OCI-LY7 (cell line): Measurements from ENCODE around the gene UROS. TPM values are rescaled to one million over a fixed set of nuclear protein-coding genes. Genes with fewer than 3 reads are reported as not detected.

Experiments
- BruUV-seq: library from RNA; stranded (reverse); fragments of 400-500 nt; replicated peaks from 2 replicates; lab custom pipeline; 2021; lab: Mats Ljungman, UMichigan
- CTCF ChIA-PET: fragments of 300-600 bp; sonication (Branson Sonifier 250); formaldehyde crosslinking; loops from one replicate; lab custom pipeline; 2022; ENCODE audit warnings: antibody characterized with exemption; ENCODE audit not compliant: unreplicated experiment; lab: Charles Lee
- POLR2A ChIA-PET: fragments of 300-600 bp; sonication (Branson Sonifier 250); formaldehyde crosslinking; loops from one replicate; lab custom pipeline; 2022; ENCODE audit warnings: antibody characterized with exemption; lab: Charles Lee
- DNase-seq: peaks from one replicate; pipeline ENCODE4 v3.0.0-alpha.2; 2015; ENCODE audit warnings: low spot score
- H2AFZ ChIP-seq: fragments of 200-600 bp; sonication (generic), shearing (Covaris generic); 2 replicates; pipeline ENCODE4 v1.6.1; 2014; ENCODE audit warnings: mild to moderate bottlenecking, antibody characterized with exemption, low read length, moderate library complexity
- H3K27ac ChIP-seq: fragments of 200-600 bp; sonication (generic); 2 replicates; pipeline ENCODE4 v1.5.1; 2014; ENCODE audit warnings: mixed run types, low read depth, mild to moderate bottlenecking, moderate library complexity, low read length, inconsistent platforms; ENCODE audit not compliant: poor library complexity, severe bottlenecking
- H3K36me3 ChIP-seq: fragments of 200-600 bp; sonication (generic); 2 replicates; pipeline ENCODE4 v1.6.1; 2014; ENCODE audit warnings: mild to moderate bottlenecking, antibody characterized with exemption, low read length, moderate library complexity, mixed read lengths; ENCODE audit not compliant: insufficient read depth
- H3K4me1 ChIP-seq: fragments of 200-600 bp; sonication (generic); 2 replicates; pipeline ENCODE4 v1.5.1; 2014; ENCODE audit warnings: mild to moderate bottlenecking, low read length; ENCODE audit not compliant: insufficient read depth, poor library complexity, severe bottlenecking
- H3K4me2 ChIP-seq: fragments of 200-600 bp; sonication (generic); 2 replicates; pipeline ENCODE4 v1.6.1; 2014; ENCODE audit warnings: mild to moderate bottlenecking, low read length
- H3K4me3 ChIP-seq: fragments of 200-600 bp; sonication (generic); 2 replicates; pipeline ENCODE4 v1.5.1; 2014; ENCODE audit warnings: mild to moderate bottlenecking, low read depth, low read length; ENCODE audit not compliant: poor library complexity, severe bottlenecking
- H3K79me2 ChIP-seq: fragments of 200-600 bp; sonication (generic); 2 replicates; pipeline ENCODE4 v1.6.1; 2016; ENCODE audit warnings: low read depth, mild to moderate bottlenecking, low read length, moderate library complexity, mixed read lengths; ENCODE audit not compliant: insufficient read depth
- H3K9me2 ChIP-seq: fragments of 200-600 bp; sonication (generic); 2 replicates; pipeline ENCODE4 v1.6.1; 2016; ENCODE audit warnings: mild to moderate bottlenecking, low read length, mixed read lengths; ENCODE audit not compliant: insufficient read depth
- H3K9me3 ChIP-seq: fragments of 200-600 bp; sonication (generic); 2 replicates; pipeline ENCODE4 v1.6.1; 2014; ENCODE audit warnings: mild to moderate bottlenecking, mixed run types, low read length, mixed read lengths
- H4K20me1 ChIP-seq: fragments of 200-600 bp; sonication (generic); 2 replicates; pipeline ENCODE4 v1.6.1; 2014; ENCODE audit warnings: mild to moderate bottlenecking, antibody characterized with exemption, low read length, moderate library complexity, mixed read lengths; ENCODE audit not compliant: insufficient read depth
- EZH2phosphoT487 ChIP-seq: fragments of 200-600 bp; sonication (generic); IDR thresholded peaks from 2 replicates; pipeline ENCODE4 v1.6.1; 2018; ENCODE audit warnings: low read depth, borderline replicate concordance, mild to moderate bottlenecking, mixed run types, antibody characterized with exemption, low read length, moderate library complexity, mixed read lengths
- intact Hi-C: fragments of 100-400 bp; cut with micrococcal nuclease; formaldehyde crosslinking; loops from one replicate; pipeline ENCODE4 v1.10.0; 2022; ENCODE audit not compliant: unreplicated experiment
- total RNA-seq, 2 experiments: library from RNA; depleted of rRNA in 1 of 2; stranded (reverse); fragments of >200 nt in 1 of 2; shearing (Covaris generic) in 1 of 2; gene quantifications; 2 replicates each; pipeline ENCODE4 v1.2.3, GENCODE V29; 2014 to 2022
- TF ChIP-seq, protein P1 (sequence below): fragments of 200-600 bp; sonication (generic); conservative IDR thresholded peaks from 2 replicates; pipeline ENCODE4 v1.5.1; 2014; ENCODE audit warnings: mild to moderate bottlenecking, antibody characterized with exemption, low read length, moderate library complexity, mixed read lengths

The UROS gene
- total RNA-seq, 2 experiments from 2014 or later = 37.3 to 44.5 TPM

GRCh38 chr10:125765835-125766234 lies 57.2 kb downstream of the UROS start:
- Histone ChIP-seq H3K27ac (no peak overlapping the region), H3K9me2 (no peaks in the 10 kb centered on the region), H4K20me1 (no peaks in the 10 kb centered on the region), H3K36me3 (peaks cover 87% of the 10 kb centered on the region), H3K79me2 (peaks cover 1% of the 10 kb centered on the region; the same call in 1 of the 2 replicates), H3K4me1 (no peaks in the 10 kb centered on the region), H2AFZ (no peak overlapping the region), H3K9me3 (no peaks in the 10 kb centered on the region), H3K4me3 (no peak overlapping the region), H3K4me2 (no peak overlapping the region)
- ChIA-PET CTCF (no interaction called here), POLR2A (interaction anchor here (0.7 to 0.9 kb wide), 2 partner anchors 16 to 35 kb away, joined by 3 read pairs; no protein-coding TSS in a partner anchor)
- TF ChIP-seq EZH2phosphoT487 = no peak
- TF ChIP-seq, protein P1, sequence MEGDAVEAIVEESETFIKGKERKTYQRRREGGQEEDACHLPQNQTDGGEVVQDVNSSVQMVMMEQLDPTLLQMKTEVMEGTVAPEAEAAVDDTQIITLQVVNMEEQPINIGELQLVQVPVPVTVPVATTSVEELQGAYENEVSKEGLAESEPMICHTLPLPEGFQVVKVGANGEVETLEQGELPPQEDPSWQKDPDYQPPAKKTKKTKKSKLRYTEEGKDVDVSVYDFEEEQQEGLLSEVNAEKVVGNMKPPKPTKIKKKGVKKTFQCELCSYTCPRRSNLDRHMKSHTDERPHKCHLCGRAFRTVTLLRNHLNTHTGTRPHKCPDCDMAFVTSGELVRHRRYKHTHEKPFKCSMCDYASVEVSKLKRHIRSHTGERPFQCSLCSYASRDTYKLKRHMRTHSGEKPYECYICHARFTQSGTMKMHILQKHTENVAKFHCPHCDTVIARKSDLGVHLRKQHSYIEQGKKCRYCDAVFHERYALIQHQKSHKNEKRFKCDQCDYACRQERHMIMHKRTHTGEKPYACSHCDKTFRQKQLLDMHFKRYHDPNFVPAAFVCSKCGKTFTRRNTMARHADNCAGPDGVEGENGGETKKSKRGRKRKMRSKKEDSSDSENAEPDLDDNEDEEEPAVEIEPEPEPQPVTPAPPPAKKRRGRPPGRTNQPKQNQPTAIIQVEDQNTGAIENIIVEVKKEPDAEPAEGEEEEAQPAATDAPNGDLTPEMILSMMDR = no peak
- intact Hi-C loops = no loop called here
- no peak for DNase-seq
- no TSS peak for BruUV-seq

DNA sequence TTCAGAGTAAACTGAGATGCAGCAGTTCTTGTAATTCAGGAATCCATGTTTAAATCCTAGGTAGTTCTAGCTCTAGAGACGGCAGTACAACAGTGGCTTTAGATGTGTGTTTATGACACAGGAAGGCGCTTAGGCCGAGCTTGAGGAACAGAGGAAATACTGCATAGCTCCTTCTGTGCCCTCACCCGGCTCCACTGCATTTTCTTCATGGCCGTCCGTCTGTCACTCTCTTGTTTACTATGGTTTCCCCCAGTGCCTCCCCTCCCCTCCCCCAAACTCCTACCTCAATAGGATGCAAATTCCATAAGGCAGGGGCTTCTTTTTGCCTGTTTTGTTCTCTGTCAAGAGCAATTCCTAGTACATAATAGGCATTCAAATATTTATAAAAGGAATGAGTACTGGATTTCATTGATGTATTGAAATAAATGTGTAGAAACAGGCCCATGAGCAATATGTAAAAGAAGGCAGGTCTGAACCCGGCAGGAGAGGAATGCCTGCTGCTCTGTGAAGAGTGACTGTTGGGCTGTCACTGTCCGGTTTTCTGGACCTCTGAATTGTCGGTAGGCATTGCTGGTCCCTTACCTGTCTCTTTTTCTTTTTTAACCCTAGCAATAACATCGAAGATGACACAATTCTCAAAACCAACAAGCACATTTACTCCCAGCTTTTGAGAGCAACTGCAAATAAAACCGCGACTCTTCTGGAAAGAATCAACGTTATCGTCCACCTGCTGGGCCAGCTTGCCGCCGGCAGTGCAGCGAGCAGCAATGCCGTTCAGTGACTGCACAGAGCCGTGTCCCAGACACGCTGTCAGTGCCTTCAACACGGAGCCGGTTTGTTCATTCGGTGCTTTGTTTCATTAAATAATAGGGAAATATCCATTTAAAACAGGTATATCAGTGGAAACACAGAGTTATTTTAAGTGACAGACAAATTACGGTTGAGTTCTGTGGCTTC lies 60.1 kb downstream of the UROS start:
- POLR2A ChIA-PET = no interaction called here
- no peak overlapping the region for H3K4me2 ChIP-seq
- BruUV-seq = no TSS peak

More for the DNA sequence above, 60.1 kb downstream of the UROS start:
- CTCF ChIA-PET = no interaction called here
- no peak overlapping the region for H3K27ac ChIP-seq
- DNase-seq = no peak
- TF ChIP-seq, protein P1 = no peak
- no peak for TF ChIP-seq EZH2phosphoT487
- no peak overlapping the region for H2AFZ ChIP-seq
- peaks cover 5% of the 10 kb centered on the region; the same call in 1 of the 2 replicates for H3K79me2 ChIP-seq
- no peaks in the 10 kb centered on the region for H3K4me1 ChIP-seq
- H4K20me1 ChIP-seq = no peaks in the 10 kb centered on the region
- H3K4me3 ChIP-seq = no peak overlapping the region
- H3K9me2 ChIP-seq = no peaks in the 10 kb centered on the region
- no peaks in the 10 kb centered on the region for H3K9me3 ChIP-seq
- intact Hi-C loops = no loop called here
- peaks cover 99% of the 10 kb centered on the region for H3K36me3 ChIP-seq
